ENCODE measurements around the gene DNLZ. TPM values are rescaled to one million over a fixed set of nuclear protein-coding genes. Genes with fewer than 3 reads are reported as not detected.

Gene DNLZ
- total RNA-seq, 1 donor from 2014 or later, result 14.5 TPM

GRCh38 chr9:136342181-136343120, 21.1 kb downstream of the DNLZ start:
- H3K27ac Mint-ChIP-seq (ENCODE audit: unreplicated experiment), result no peak overlapping the region
- H3K4me3 Mint-ChIP-seq (ENCODE audit: unreplicated experiment), result peak overlapping the region; percentile 62
- no peaks in the 10 kb centered on the region for H3K4me1 Mint-ChIP-seq (ENCODE audit: unreplicated experiment)
- H3K27me3 Mint-ChIP-seq (ENCODE audit: unreplicated experiment), result peaks cover 4% of the 10 kb centered on the region
- H3K36me3 Mint-ChIP-seq (ENCODE audit: low read depth, unreplicated experiment), result no peaks in the 10 kb centered on the region
- no peak for TF ChIP-seq CTCF (IDR thresholded peaks at IDR 0.05; ENCODE audit: unreplicated experiment)
- H3K9me3 Mint-ChIP-seq (ENCODE audit: unreplicated experiment), result no peaks in the 10 kb centered on the region
- DNase-seq (ENCODE audit: low spot score), result peak; percentile 87

DNA sequence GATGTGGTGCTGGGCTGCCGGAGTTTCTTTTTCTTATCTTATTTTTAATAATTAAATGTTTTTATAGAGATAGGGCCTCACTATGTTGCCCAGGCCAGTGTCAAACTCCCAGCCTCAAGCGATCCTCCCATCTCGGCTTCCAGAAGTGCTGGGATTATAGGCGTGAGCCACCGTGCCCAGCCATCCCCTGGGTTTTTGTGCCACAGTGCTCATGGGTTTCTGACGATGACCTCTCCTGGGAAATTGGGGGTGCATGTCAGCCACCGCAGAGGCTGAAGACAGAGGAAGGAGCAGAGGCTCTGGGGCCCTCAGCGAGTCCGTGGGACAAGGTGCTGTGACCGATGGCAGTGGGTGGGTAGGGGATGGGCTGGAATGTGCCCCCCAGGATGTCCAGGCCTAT, 21.8 kb downstream of the DNLZ start:
- no peak for DNase-seq (ENCODE audit: low spot score)
- Mint-ChIP-seq H3K27me3 (ENCODE audit: unreplicated experiment) (peaks cover 3% of the 10 kb centered on the region), H3K36me3 (ENCODE audit: low read depth, unreplicated experiment) (no peaks in the 10 kb centered on the region), H3K4me3 (ENCODE audit: unreplicated experiment) (no peak overlapping the region), H3K9me3 (ENCODE audit: unreplicated experiment) (no peaks in the 10 kb centered on the region), H3K27ac (ENCODE audit: unreplicated experiment) (no peak overlapping the region), H3K4me1 (ENCODE audit: unreplicated experiment) (no peaks in the 10 kb centered on the region)
- TF ChIP-seq CTCF (IDR thresholded peaks at IDR 0.05; ENCODE audit: unreplicated experiment), result no peak

- no peak overlapping the region for H3K4me3 Mint-ChIP-seq (ENCODE audit: unreplicated experiment)
- H3K27ac Mint-ChIP-seq (ENCODE audit: unreplicated experiment), result no peak overlapping the region
- DNase-seq (ENCODE audit: low spot score), result no peak
- H3K27me3 Mint-ChIP-seq (ENCODE audit: unreplicated experiment), result peaks cover 3% of the 10 kb centered on the region
- TF ChIP-seq CTCF (IDR thresholded peaks at IDR 0.05; ENCODE audit: unreplicated experiment), result no peak
- no peaks in the 10 kb centered on the region for H3K9me3 Mint-ChIP-seq (ENCODE audit: unreplicated experiment)
- no peaks in the 10 kb centered on the region for H3K36me3 Mint-ChIP-seq (ENCODE audit: low read depth, unreplicated experiment)
- no peaks in the 10 kb centered on the region for H3K4me1 Mint-ChIP-seq (ENCODE audit: unreplicated experiment)
Measured at GRCh38 chr9:136341042-136341655, 22.4 kb downstream of the DNLZ start.

DNA sequence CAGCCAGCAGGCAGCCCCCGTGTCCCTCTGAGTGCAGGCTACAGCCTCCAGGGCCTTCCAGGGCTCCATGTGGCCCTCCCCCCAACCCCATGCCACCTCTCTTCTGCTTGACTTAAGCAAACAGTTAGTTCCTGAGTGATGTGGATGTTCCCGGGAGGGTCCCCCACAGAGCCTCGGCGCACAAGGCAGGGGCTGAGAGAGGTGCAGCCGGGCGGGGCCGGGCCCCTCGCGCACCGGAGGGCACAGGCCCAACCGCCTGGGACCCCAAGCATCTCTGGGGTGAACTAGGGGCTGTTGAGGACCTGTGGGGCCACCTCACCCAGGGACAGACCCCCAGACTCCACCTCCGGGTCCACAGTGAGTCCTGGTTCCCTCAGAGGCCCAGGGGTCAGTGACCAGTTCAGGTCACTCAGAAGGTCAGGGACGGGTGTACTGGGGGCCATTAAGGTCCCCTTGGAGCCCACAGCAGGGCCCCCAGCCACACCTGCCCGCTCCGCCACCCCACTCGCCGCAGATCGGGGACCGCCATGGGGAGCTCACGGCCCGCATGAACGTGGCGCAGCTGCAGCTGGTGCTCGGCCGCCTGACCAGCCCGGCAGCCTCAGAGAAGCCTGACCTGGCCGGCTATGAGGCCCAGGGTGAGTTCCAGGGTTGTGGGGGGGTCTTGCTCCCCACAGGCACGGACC, 23.0 kb downstream of the DNLZ start:
- no peak for TF ChIP-seq CTCF (IDR thresholded peaks at IDR 0.05; ENCODE audit: unreplicated experiment)
- DNase-seq (ENCODE audit: low spot score), result no peak
- H3K4me3 Mint-ChIP-seq (ENCODE audit: unreplicated experiment), result no peak overlapping the region
- no peaks in the 10 kb centered on the region for H3K9me3 Mint-ChIP-seq (ENCODE audit: unreplicated experiment)
- no peaks in the 10 kb centered on the region for H3K36me3 Mint-ChIP-seq (ENCODE audit: low read depth, unreplicated experiment)
- H3K4me1 Mint-ChIP-seq (ENCODE audit: unreplicated experiment), result no peaks in the 10 kb centered on the region
- H3K27me3 Mint-ChIP-seq (ENCODE audit: unreplicated experiment), result peaks cover 3% of the 10 kb centered on the region
- H3K27ac Mint-ChIP-seq (ENCODE audit: unreplicated experiment), result no peak overlapping the region

Data from endothelial cell (in vitro differentiated cells).